ENCODE measurements around the gene MAT1A. TPM values are rescaled to one million over a fixed set of nuclear protein-coding genes. Genes with fewer than 3 reads are reported as not detected.

The MAT1A gene
- 1.5 TPM for total RNA-seq (2021; ENCODE audit: unreplicated experiment)
- 1.2 TPM for polyA plus RNA-seq (2012; ENCODE audit: insufficient read length)
- Bru-seq, nascent RNA: percentile 21 among the genes with signal in this experiment
- percentile 21 among the genes with signal in this experiment for BruChase-seq, experiment 1, labeled RNA remaining after a 2-hour chase
- BruChase-seq, experiment 2, labeled RNA remaining after a 6-hour chase: percentile 32 among the genes with signal in this experiment
- long read RNA-seq, partial matches to known transcripts: 0 of 1 reads
- long read RNA-seq, other reads (novel, unspliced or antisense): 1 of 1 reads

DNA sequence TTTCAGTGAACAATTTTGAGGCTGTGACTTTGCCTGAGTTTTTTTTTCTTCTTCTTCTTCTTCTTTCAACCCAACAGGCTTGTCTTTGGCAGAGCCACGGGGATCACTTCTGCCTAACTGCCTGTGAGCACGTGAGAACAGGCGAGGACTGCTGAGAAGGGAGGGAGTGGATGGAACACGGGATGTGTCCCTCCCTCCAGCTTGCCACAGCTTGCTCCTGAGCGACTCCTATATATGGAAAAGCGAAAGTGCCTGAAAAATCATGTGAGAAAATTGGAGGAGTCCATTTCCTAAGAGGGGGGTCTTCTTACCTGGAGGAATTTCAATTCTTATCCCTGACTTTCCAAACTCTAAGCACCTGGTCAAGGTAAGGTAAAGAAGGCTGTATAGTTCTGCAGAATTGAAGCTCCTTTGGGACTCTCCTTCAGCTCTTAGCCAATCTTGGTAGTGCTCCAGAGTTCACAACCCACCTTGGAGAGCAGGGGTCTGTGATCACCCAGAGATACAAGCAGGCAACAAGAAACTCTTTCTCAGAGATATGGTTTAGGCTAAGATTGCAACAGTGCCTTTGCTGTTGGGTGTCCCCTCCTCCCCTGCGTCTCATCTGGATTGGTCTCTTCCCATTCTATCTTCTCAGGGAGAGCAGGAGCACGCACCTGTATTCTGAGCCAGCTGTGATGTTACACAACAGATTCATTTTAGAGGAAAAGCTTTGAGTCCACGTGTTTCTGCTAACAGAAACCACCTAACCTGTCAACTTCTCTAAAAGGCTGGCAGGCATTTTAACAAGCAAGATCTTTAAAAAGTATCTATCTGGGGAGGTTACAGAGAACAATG is at the start of gene MAT1A:
MAT1A (minus strand) TSS at position 208 of the 837 bp plus-strand sequence. CDS start 235 bp downstream, outside the sequence.
- 0 out of 2 replicates have a peak, but pooled peaks cover 2% of the 10 kb centered on the region for H3K4me1 ChIP-seq (ENCODE audit: control insufficient read depth, insufficient read depth, low read length)
- no peak for DNase-seq (ENCODE audit: low read depth, low spot score)
- no TSS peak for BruUV-seq (replicated peaks)
- TF ChIP-seq SIN3A (IDR thresholded peaks at IDR 0.05; ENCODE audit: borderline replicate concordance, insufficient read depth, low read depth, low read length): no peak
- TF ChIP-seq POLR2AphosphoS5 (IDR thresholded peaks at IDR 0.05; ENCODE audit: low read depth, low read length): no peak
- TF ChIP-seq, protein P1, sequence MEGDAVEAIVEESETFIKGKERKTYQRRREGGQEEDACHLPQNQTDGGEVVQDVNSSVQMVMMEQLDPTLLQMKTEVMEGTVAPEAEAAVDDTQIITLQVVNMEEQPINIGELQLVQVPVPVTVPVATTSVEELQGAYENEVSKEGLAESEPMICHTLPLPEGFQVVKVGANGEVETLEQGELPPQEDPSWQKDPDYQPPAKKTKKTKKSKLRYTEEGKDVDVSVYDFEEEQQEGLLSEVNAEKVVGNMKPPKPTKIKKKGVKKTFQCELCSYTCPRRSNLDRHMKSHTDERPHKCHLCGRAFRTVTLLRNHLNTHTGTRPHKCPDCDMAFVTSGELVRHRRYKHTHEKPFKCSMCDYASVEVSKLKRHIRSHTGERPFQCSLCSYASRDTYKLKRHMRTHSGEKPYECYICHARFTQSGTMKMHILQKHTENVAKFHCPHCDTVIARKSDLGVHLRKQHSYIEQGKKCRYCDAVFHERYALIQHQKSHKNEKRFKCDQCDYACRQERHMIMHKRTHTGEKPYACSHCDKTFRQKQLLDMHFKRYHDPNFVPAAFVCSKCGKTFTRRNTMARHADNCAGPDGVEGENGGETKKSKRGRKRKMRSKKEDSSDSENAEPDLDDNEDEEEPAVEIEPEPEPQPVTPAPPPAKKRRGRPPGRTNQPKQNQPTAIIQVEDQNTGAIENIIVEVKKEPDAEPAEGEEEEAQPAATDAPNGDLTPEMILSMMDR (IDR thresholded peaks at IDR 0.05): no peak
- TF ChIP-seq TCF7L2 (IDR thresholded peaks at IDR 0.05; ENCODE audit: low read depth, low read length): no peak
- TF ChIP-seq REST (IDR thresholded peaks at IDR 0.05; ENCODE audit: insufficient read depth in 1 of 2, low read depth in 2 of 2, low read length in 1 of 2): no peak
- no peak within 1 kb of the TSS for H3K27ac ChIP-seq (ENCODE audit: low read length)
- CTCF ChIA-PET: no interaction called here
- H3K27me3 ChIP-seq (ENCODE audit: control insufficient read depth, insufficient read depth, low read length): peaks cover 17% of the 10 kb centered on the region; the same call in 1 of the 2 replicates
- H3K9me3 ChIP-seq (ENCODE audit: control insufficient read depth, insufficient read depth, low read depth, low read length): no peaks in the 10 kb centered on the region
- POLR2A ChIA-PET: no interaction called here
- intact Hi-C loops (cut with micrococcal nuclease; ENCODE audit: unreplicated experiment): no loop called here
- H3K4me3 ChIP-seq (ENCODE audit: low read depth in 2 of 2, low read length in 2 of 2): peak within 1 kb of the TSS in 1 of 2 experiments; percentile 21; a peak in 1 of 4 replicates
- peak; percentile 68 for ATAC-seq
- H3K36me3 ChIP-seq (ENCODE audit: control insufficient read depth, insufficient read depth, low read length): no peaks in the 10 kb centered on the region
- in situ Hi-C loops (cut with HindIII; ENCODE audit: low pct_unique_long_range_greater_than_20kb, low sequenced_read_pairs): no loop called here

DNA sequence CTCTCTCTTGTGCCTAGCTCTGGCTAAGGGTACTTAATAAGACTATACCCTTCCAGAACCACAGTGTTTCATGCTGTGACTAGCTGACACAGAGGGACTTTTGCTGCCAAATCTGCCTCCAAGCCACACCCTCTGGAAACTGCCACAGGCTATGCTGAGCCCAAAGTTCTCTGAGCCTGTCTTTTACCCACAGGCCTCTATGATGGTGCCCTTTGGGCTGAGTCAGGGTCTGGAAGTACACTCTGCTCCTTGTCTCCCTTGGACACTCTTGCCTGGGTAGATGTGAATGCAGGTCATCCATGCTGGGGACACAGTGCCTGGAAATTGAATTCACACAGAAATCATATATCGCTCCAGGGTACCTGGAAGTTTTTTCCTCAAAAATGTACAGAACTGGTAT is 44.5 kb upstream of the MAT1A start:
- CTCF ChIA-PET: no interaction called here
- Histone ChIP-seq H3K27me3 (ENCODE audit: control insufficient read depth, insufficient read depth, low read length) (peaks cover 12% of the 10 kb centered on the region), H3K9me3 (ENCODE audit: control insufficient read depth, insufficient read depth, low read depth, low read length) (no peaks in the 10 kb centered on the region), H3K4me1 (ENCODE audit: control insufficient read depth, insufficient read depth, low read length) (no peaks in the 10 kb centered on the region), H3K27ac (ENCODE audit: low read length) (no peak overlapping the region), H3K4me3 (ENCODE audit: low read depth in 2 of 2, low read length in 2 of 2) (no peak overlapping the region), H3K36me3 (ENCODE audit: control insufficient read depth, insufficient read depth, low read length) (no peaks in the 10 kb centered on the region)
- ATAC-seq (no peak), DNase-seq (ENCODE audit: low read depth, low spot score) (no peak)
- POLR2A ChIA-PET: no interaction called here
- in situ Hi-C loops (cut with HindIII; ENCODE audit: low pct_unique_long_range_greater_than_20kb, low sequenced_read_pairs): no loop called here
- no TSS peak for BruUV-seq (replicated peaks)
- intact Hi-C loops (cut with micrococcal nuclease; ENCODE audit: unreplicated experiment): no loop called here
- TF ChIP-seq REST (IDR thresholded peaks at IDR 0.05; ENCODE audit: insufficient read depth in 1 of 2, low read depth in 2 of 2, low read length in 1 of 2): no peak
- TF ChIP-seq, protein P1 (IDR thresholded peaks at IDR 0.05): no peak
- no peak for TF ChIP-seq TCF7L2 (IDR thresholded peaks at IDR 0.05; ENCODE audit: low read depth, low read length)
- TF ChIP-seq SIN3A (IDR thresholded peaks at IDR 0.05; ENCODE audit: borderline replicate concordance, insufficient read depth, low read depth, low read length): no peak
- TF ChIP-seq POLR2AphosphoS5 (IDR thresholded peaks at IDR 0.05; ENCODE audit: low read depth, low read length): no peak

Measured in Panc1 (cell line).